Measurements from ENCODE around the gene STMN3.

Gene STMN3

GRCh38 chr20:63692436-63693082 lies 39.3 kb upstream of the STMN3 start:
- in situ Hi-C loops (cut with MboI; ENCODE audit: low sequenced_read_pairs): no loop called here

DNA sequence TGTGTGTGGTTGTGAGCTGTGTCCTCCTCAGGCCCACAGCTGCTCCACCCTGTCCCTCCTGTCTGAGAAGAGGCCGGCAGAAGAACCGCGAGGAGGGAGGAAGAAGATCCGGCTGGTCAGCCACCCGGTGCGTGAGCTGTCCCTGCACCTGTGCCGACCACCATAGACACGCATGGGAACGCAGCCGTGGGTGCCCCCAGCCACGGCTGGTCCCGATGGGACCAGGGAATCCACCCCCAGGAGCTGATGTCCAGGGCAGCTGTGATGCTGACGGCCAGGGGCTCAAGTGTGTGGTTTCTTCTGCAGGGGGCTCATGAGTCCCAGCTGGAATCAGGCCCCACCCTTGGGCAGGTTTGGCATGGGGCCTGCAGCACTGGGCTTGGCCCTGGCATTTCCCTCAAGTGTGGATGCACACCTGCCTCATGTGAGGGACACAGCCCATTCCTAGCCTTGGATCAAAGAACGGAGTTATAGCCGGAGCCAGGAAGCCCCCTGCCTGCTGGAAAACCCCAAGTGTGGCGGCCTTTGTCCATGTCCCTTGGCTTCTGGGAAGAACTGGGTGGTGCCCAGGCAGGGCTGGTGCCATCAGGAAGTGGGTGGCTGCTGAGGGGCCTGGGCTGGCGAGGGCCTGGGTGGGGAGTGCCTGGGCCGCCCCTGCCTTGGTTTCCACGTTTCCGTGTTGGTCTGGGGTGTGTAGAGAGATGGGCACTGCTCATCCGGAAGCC lies 38.6 kb upstream of the STMN3 start:
- in situ Hi-C loops (cut with MboI; ENCODE audit: low sequenced_read_pairs): no loop called here

GRCh38 chr20:63690898-63691710 lies 37.9 kb upstream of the STMN3 start:
- in situ Hi-C loops (cut with MboI; ENCODE audit: low sequenced_read_pairs): no loop called here

DNA sequence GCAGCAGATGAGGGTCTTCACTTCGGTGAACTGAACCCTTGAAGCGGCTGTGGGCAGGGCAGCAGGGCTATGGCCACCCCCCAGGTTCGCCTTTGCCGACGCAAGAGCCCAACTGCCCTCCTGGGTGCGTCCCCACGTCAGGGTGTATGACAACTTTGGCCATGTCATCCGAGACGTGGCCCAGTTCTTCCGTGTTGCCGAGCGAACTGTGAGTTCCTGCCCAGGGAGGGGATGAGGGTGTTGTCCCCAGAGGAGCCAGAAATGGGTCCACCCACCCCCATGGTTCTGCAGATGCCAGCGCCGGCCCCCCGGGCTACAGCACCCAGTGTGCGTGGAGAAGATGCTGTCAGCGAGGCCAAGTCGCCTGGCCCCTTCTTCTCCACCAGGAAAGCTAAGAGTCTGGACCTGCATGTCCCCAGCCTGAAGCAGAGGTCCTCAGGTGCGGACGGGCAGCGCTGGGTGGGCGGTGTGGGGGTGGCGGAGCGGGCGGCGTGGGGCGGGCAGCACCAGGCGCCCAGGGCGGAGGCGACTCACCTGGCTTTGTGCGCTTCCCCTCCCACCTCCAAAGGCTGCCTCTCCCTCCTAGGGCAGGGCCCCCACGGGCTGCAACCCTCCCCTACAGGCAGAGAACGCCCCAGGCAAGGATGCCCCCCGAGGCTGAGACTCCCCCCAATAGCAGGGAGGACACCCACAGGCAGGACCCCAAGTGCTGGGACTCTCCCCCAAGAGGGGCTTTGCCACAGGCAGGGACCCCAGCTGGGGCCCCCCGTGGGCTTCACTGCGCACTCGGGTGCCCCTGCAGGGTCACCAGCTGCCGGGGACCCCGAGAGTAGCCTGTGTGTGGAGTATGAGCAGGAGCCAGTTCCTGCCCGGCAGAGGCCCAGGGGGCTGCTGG lies 37.0 kb upstream of the STMN3 start:
- in situ Hi-C loops (cut with MboI; ENCODE audit: low sequenced_read_pairs): no loop called here

GRCh38 chr20:63689046-63690002 lies 36.1 kb upstream of the STMN3 start:
- in situ Hi-C loops (cut with MboI; ENCODE audit: low sequenced_read_pairs): no loop called here

DNA sequence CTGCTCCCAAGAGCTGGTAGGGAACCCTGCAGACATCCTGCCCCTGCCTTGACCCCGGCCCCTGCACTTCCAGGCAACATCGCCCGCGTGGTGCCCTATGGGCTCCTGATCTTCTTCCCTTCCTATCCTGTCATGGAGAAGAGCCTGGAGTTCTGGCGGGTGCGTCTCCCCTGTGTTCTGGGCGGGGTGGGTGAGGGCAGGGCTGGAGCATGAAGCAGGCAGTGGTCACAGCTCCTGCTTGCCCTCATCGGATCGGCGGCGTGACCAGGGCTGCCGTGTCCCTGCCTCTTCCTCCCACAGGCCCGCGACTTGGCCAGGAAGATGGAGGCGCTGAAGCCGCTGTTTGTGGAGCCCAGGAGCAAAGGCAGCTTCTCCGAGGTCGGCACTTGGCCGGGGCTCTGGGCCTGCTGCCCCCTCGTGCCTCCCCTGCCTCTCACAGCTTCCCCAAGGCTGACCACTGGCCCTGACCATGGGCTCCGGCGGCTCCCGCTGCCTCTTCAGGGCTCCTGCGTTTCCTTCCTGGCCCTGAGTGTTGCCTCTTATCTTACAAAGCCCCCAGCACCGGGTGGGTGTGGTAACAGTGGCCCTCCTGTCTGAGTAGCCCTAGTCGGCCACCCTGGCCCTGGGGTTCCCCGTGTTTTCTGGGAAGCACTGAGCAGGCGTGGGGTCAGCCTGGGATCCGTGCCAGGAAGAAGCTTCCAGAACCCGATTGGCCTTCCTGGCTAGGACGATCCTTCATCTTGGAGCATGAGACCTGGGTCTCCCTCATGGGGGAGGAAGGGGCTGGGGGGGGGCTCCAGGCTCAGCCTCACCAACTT lies 35.2 kb upstream of the STMN3 start:
- in situ Hi-C loops (cut with MboI; ENCODE audit: low sequenced_read_pairs): no loop called here

- in situ Hi-C loops (cut with MboI; ENCODE audit: low sequenced_read_pairs): no loop called here
Measured at GRCh38 chr20:63687419-63688178, 34.4 kb upstream of the STMN3 start.

- in situ Hi-C loops (cut with MboI; ENCODE audit: low sequenced_read_pairs): no loop called here
Measured at GRCh38 chr20:63686492-63687321, 33.5 kb upstream of the STMN3 start.

GRCh38 chr20:63686094-63686491 lies 32.9 kb upstream of the STMN3 start:
- in situ Hi-C loops (cut with MboI; ENCODE audit: low sequenced_read_pairs): no loop called here

GRCh38 chr20:63685269-63686026 lies 32.2 kb upstream of the STMN3 start:
- in situ Hi-C loops (cut with MboI; ENCODE audit: low sequenced_read_pairs): no loop called here

- in situ Hi-C loops (cut with MboI; ENCODE audit: low sequenced_read_pairs): no loop called here
Measured at GRCh38 chr20:63682384-63683139, 29.3 kb upstream of the STMN3 start.

DNA sequence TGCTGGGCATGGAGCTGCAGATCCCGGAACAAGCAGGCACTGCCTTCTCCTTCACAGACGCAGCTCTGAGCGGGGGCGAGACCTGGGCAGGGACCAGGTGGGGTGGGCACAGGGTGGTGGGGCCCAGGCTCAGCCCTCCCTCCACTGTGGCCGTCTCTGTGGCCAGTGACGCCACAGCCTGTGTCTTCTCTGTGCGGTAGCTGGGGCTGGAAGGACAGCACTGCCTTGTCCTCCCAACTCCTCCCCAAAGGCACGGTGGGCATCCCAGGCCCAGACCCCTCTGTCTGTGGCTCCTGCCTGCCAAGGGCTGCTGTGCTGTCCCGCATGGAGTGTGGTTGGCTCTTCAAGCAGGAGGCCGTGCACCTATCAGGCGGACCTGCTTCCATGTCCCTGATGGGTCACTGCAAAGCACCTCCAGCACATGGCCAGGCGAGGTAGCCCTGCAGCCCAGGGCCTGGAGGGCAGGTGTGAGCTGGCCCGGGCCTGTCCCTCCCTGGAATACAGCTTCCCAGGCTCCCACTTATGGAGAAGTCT lies 28.5 kb upstream of the STMN3 start:
- in situ Hi-C loops (cut with MboI; ENCODE audit: low sequenced_read_pairs): no loop called here

GRCh38 chr20:63680857-63681608 lies 27.8 kb upstream of the STMN3 start:
- in situ Hi-C loops (cut with MboI; ENCODE audit: low sequenced_read_pairs): no loop called here

- in situ Hi-C loops (cut with MboI; ENCODE audit: low sequenced_read_pairs): no loop called here
Measured at GRCh38 chr20:63680427-63680826, 27.2 kb upstream of the STMN3 start.

- in situ Hi-C loops (cut with MboI; ENCODE audit: low sequenced_read_pairs): no loop called here
Measured at GRCh38 chr20:63679799-63680305, 26.6 kb upstream of the STMN3 start.

All from HL-60/S4 treated with phorbol 12-myristate 13-acetate at 8.2 ng/mL for 4 days and 3 days (cell line).